ENCODE measurements around the gene ATF4.

ATF4 gene

GRCh38 chr22:39567135-39567946, 47.0 kb downstream of the ATF4 start:
- H3K4me1 ChIP-seq (ENCODE audit: control insufficient read depth, insufficient read depth, low read length) = no peaks in the 10 kb centered on the region
- no peak for DNase-seq (ENCODE audit: low read depth)

DNA sequence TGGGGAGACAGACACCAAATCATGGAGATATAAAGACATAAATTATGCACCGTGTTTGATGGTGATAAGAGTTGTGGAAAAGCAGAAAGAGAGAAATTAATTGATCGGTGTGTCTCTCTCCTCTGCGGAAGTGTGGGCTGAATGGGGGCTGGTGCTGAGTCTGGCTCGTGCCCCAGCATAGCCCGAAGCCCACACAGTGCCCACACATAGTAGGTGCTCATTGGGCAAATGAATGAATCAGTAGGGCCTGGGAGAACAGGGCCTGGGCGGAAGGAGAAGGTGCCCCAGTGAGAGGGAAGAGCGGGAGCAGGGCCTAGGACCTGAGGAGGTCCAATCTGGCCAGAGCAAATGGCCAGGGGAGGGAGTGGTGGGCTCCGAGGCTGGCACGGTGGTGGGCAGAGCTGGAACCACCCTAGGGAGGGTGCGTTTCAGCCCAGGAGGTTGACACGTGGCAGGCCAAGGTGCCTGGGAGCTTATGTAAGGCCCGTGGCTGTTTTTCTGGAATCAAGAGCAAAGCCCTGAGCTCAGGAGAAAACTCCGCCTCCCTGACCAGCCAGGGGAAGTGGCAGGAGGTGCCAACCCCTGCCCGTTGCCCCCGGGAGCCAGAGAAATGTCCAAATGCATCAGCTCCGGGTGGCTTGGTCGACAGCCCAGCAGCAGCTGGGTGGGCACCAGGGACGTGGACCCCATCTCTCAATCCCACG, 48.1 kb downstream of the ATF4 start:
- H3K9me3 ChIP-seq (ENCODE audit: control insufficient read depth, low read length) = no peaks in the 10 kb centered on the region
- no peak for DNase-seq (ENCODE audit: low read depth)
- H3K36me3 ChIP-seq (ENCODE audit: control insufficient read depth, insufficient read depth, low read length, severe bottlenecking) = no peaks in the 10 kb centered on the region

More at GRCh38 chr22:39567135-39567946, 47.0 kb downstream of the ATF4 start:
- Histone ChIP-seq H3K9me3 (ENCODE audit: control insufficient read depth, low read length) (no peaks in the 10 kb centered on the region), H3K4me3 (ENCODE audit: low read length) (no peak overlapping the region), H3K36me3 (ENCODE audit: control insufficient read depth, insufficient read depth, low read length, severe bottlenecking) (no peaks in the 10 kb centered on the region), H3K27me3 (replicated peaks; ENCODE audit: control insufficient read depth, insufficient read depth, low read length) (peaks cover 44% of the 10 kb centered on the region), H3K9ac (ENCODE audit: low read length) (no peak overlapping the region)

DNA sequence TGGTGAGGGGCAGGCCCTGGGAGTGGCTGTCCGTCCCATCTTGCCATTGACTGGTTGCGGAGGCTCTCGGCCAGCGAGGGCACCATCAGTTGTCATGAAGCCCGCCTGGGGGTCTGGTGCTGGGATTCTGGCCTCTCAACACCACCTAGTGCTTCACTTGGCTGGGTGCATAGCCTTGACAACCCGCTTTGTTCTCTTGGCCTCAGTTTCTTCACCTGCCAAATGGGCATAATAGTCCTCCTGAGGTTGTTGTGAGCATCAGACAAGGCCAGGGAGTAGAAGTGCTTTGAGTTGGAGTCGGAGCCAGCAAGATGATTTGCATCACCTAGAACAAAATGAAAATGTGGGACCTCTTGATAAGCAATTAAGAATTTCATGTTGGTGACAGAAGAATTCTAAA, 48.7 kb downstream of the ATF4 start:
- Histone ChIP-seq H3K27me3 (replicated peaks; ENCODE audit: control insufficient read depth, insufficient read depth, low read length) (peaks cover 30% of the 10 kb centered on the region), H3K36me3 (ENCODE audit: control insufficient read depth, insufficient read depth, low read length, severe bottlenecking) (no peaks in the 10 kb centered on the region), H3K4me3 (ENCODE audit: low read length) (no peak overlapping the region), H3K4me1 (ENCODE audit: control insufficient read depth, insufficient read depth, low read length) (no peaks in the 10 kb centered on the region), H3K9me3 (ENCODE audit: control insufficient read depth, low read length) (no peaks in the 10 kb centered on the region), H3K9ac (ENCODE audit: low read length) (no peak overlapping the region)
- DNase-seq (ENCODE audit: low read depth) = no peak

More for the DNA sequence above, 48.1 kb downstream of the ATF4 start:
- Histone ChIP-seq H3K27me3 (replicated peaks; ENCODE audit: control insufficient read depth, insufficient read depth, low read length) (peaks cover 34% of the 10 kb centered on the region), H3K4me3 (ENCODE audit: low read length) (no peak overlapping the region), H3K9ac (ENCODE audit: low read length) (no peak overlapping the region), H3K4me1 (ENCODE audit: control insufficient read depth, insufficient read depth, low read length) (no peaks in the 10 kb centered on the region)

GRCh38 chr22:39570226-39570625, 49.9 kb downstream of the ATF4 start:
- H3K27me3 ChIP-seq (replicated peaks; ENCODE audit: control insufficient read depth, insufficient read depth, low read length) = peaks cover 22% of the 10 kb centered on the region
- peaks cover 7% of the 10 kb centered on the region for H3K4me1 ChIP-seq (ENCODE audit: control insufficient read depth, insufficient read depth, low read length)
- H3K9ac ChIP-seq (ENCODE audit: low read length) = no peak overlapping the region
- no peak overlapping the region for H3K4me3 ChIP-seq (ENCODE audit: low read length)
- H3K36me3 ChIP-seq (ENCODE audit: control insufficient read depth, insufficient read depth, low read length, severe bottlenecking) = no peaks in the 10 kb centered on the region
- H3K9me3 ChIP-seq (ENCODE audit: control insufficient read depth, low read length) = no peaks in the 10 kb centered on the region
- no peak for DNase-seq (ENCODE audit: low read depth)

GRCh38 chr22:39570665-39571064, 50.3 kb downstream of the ATF4 start, which contains the start of gene CACNA1I:
Gene CACNA1I, plus strand, starts transcription at chr22:39570753. Its CDS starts 0 bp downstream, at chr22:39570753.
- Histone ChIP-seq H3K36me3 (ENCODE audit: control insufficient read depth, insufficient read depth, low read length, severe bottlenecking) (no peaks in the 10 kb centered on the region), H3K4me3 (ENCODE audit: low read length) (no peak within 1 kb of the TSS)
- DNase-seq (ENCODE audit: low read depth) = no peak

DNA sequence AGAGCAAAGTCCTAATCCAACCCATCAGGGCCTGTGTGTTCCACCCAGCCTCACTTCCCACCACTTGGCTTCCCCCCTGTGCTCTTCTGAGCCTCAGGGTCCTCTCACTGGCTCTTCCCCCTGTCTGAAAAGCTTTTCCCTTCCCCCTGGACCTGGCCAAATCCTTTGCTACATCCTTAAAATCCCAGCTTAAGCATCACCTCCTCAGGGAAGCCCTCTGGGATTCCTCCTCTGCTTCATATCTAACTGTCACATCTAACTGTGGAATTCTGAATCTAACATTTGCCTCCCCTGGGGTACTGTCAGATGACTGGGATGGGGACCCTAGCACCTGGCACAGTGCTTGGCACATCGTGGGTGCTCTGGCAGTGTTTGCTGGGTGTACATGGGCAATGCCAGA, 51.2 kb downstream of the ATF4 start:
- no peaks in the 10 kb centered on the region for H3K36me3 ChIP-seq (ENCODE audit: control insufficient read depth, insufficient read depth, low read length, severe bottlenecking)
- no peaks in the 10 kb centered on the region for H3K9me3 ChIP-seq (ENCODE audit: control insufficient read depth, low read length)
- no peak for DNase-seq (ENCODE audit: low read depth)
- H3K27me3 ChIP-seq (replicated peaks; ENCODE audit: control insufficient read depth, insufficient read depth, low read length) = peaks cover 20% of the 10 kb centered on the region
- no peak overlapping the region for H3K4me3 ChIP-seq (ENCODE audit: low read length)
- no peak overlapping the region for H3K9ac ChIP-seq (ENCODE audit: low read length)
- H3K4me1 ChIP-seq (ENCODE audit: control insufficient read depth, insufficient read depth, low read length) = peaks cover 7% of the 10 kb centered on the region

More at GRCh38 chr22:39570665-39571064, 50.3 kb downstream of the ATF4 start, which contains the start of gene CACNA1I:
- peaks cover 20% of the 10 kb centered on the region for H3K27me3 ChIP-seq (replicated peaks; ENCODE audit: control insufficient read depth, insufficient read depth, low read length)
- H3K9me3 ChIP-seq (ENCODE audit: control insufficient read depth, low read length) = no peaks in the 10 kb centered on the region
- peaks cover 7% of the 10 kb centered on the region for H3K4me1 ChIP-seq (ENCODE audit: control insufficient read depth, insufficient read depth, low read length)
- H3K9ac ChIP-seq (ENCODE audit: low read length) = no peak within 1 kb of the TSS

Measured in adipocyte (in vitro differentiated cells).